T-helper 9 cell (primary cell): Measurements from ENCODE around the gene BHLHE23.
"Not testable (repeated sequence)": the region's sequence is repeated elsewhere in the genome, so short reads cannot be mapped to it uniquely, and the experiment has no call there.

Experiments used
- DNase-seq: peaks from one replicate; pipeline ENCODE4 v3.0.0-alpha.2; 2020

Gene BHLHE23

DNA sequence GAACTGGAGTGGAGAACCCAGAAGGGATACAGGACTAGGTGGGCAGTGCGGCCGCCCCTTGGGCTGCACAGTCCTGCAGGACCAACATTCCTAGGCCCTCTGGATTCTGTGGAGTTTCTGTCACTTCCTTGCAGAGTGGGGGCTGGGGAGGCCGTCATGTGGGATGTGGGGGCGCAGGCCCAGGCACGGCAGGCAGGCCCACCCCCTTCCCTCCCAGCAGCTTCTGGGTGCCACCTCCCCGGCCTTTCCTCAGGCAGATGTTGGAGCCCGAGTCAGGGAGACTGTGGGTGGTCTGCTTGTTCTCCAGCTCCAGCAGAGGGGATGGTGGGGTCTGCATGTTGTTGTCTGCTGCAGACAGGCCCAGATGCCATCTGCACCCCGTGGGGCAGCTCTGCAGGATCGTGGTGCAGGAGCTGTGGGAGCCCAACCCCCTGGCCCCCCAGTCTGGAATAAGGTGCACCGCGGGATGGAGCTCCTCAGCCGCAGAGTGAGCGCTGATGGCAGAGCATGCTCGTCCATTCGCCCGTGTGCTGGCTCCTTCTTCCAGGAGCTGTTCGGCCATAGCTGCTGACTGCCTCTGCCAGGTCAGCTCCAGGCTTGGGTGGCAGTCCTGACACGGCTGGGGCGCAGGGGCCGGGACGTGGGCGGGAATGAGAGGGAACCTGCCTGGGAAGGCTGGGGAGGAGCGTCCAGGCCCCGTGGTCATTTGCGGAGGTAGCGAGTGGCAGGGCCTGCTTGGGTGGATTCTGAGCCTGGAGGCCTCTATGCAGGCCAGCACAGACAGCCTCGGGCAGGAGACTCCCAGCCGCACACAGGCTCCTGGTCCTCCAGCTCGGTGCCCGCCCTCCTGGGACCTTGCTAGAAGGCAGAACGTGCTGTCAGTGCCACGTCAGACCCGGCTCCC is 36.2 kb downstream of the BHLHE23 start:
- DNase-seq = no peak

DNA sequence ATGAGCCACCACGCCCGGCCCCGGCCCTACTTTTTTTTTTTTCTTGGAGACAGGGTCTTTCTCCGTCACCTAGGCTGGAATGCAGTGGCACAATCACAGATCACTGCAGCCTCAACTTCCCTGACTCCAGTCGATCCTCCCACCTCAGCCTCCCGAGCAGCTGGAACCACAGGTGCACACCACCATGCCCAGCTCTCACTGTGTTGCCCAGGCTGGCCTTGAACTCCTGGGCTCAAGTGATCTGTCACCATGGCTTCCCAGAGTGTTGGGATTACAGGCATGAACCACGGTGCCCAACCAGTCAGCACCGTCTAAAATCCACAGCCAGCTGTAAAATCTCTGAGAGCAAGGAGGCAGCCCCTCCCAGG is 36.8 kb downstream of the BHLHE23 start:
- no peak for DNase-seq

DNA sequence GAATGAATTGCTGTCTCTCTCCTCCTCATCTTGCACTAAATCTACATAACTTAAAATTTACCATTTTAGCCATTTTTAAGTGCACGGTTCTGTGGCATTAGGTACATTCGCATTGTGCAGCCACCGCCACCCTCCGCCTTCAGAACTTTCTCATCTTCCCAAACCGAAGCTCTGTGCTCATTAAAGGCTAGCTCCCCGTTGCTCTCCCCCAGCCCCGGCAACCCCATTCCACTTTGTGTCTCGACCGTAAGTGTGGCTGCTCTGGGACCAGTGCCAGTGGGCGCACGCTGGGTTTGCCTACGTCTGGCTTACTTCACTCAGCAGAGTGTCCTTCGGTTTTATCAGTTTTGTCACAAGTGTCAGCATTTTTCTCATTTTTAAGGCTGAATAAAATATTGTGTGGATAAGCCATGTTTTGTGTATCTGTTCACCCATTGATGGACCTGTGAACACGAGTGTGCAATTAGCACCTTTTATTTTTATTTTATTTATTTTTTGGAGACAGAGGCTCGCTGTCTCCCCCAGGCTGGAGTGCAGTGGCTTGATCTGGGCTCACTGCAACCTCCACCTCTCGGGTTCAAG is 37.5 kb downstream of the BHLHE23 start:
- no peak for DNase-seq

DNA sequence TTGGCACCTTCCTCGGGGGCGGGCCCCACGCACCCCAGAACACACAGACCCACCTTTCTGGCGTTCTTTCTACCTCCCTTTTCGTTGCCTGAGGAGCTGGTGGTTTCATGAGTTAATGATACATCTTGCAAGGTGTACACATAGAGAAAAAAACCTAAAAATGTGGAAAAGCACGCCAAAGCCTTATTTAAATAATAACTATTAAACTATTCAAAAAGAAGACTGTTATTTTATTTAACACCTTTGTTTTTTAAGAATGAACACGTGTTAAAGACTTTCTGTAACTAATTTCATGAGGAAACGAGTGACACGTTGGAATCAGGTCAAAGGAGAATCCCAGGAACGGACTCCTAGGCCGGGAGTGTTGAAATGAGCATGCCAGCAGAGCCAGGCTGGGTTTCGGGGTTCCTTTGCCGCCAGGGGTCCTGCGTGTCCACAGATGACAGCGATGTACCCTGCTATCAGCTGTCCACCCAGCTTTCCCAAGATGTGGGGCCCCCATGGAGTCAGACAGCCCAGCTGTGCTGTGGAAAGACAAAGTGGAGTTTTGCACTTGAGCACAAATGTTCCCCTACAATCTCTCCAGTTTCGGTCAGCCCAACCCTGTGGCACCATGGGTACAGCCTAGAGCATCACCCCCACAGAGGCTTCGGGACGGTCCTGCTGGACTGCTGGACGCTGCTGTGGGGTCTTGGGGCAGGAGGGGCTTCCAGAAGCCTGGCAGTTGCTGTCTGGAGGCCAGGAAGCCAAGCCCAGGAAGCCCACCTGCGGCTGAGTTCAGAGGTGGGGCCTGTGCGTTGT is 38.2 kb downstream of the BHLHE23 start:
- DNase-seq = no peak

DNA sequence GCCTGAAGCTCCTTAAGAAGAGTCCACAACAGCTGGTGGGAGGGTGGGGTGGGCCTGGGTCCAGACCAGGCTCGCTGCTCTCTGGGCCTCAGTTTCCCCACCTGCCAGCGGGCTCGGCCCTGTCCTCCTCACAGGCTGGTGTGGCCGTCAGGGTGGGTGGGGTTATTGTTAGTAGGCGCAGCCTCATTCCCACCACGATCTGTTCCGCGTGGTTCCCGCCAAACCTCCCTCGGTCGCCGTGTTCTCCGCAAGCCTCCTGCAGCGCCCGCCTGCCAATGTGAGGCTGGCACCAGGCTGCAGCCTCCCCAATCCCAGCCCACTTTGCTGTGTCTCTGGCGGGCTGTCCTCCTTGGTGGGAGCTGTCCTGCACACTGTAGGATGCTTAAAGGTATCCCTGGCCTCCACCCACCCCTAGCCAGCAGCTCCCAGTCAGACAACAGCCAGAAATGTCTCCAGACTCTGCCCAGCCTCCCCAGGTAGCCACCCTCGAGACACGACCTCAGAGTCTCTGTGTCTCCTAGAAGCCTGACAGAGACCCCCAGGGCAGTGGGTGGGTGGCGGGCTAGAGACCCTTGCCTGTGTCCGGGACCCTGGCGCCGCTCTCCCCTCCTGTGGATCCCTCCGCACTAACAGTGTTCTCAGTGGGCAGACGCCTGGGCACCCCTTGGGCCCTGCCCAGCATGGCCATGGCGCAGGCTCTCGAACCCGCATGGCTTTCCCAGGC is 39.0 kb downstream of the BHLHE23 start:
- DNase-seq = no peak

DNA sequence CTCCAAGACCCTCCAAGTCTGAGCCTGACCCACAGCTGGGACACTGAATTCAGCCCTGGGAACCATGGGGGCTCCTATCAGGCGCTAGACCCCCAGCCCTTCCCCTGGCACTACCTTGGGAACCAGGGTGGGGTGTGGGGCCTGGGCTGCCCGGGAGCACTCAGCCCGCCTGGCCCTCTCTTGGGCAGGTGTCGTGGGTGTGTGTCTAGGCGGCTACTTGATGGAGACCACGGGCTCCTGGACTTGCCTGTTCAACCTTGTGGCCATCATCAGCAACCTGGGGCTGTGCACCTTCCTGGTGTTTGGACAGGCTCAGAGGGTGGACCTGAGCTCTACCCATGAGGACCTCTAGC is 39.6 kb downstream of the BHLHE23 start:
- no peak for DNase-seq

DNA sequence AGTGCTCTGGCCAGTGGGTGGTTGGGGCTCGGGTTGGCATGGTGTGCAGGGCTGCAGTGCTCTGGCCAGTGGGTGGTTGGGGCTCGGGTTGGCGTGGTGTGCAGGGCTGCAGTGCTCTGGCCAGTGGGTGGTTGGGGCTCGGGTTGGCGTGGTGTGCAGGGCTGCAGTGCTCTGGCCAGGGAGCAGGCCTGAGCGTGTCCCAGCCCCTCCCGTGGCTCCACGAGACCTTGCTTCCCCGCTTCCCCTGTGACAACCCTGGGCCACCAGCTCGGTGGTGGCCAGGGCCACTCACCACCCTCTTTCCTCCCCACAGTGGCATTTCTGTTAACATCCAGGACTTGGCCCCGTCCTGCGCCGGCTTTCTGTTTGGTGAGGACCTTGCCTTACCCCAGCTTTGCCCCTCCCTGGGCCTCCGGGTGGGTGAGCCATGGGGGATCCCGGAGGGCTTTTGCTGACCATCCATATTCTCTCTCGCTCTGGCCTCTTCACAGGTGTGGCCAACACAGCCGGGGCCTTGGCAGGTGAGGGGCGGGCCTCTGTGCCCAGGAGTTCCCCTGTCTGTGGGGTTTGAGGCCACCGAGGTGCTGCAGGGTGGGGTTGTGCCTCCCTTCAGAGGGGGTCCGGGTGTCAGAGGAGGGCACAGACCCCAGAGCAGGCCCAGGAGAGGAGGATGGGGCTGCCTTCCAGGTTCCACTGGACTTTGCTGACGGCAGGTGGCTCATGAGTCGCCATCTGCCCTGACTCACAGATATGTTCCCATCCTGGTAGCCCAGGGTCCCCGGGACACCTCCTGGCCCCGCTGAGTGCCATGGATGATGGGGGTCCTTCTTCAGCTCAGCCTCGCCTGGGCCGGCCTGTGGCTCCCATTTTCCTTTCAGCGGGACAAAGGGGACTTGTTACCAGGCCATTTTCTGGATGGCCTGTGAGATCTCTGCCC is 40.3 kb downstream of the BHLHE23 start:
- no peak for DNase-seq

DNA sequence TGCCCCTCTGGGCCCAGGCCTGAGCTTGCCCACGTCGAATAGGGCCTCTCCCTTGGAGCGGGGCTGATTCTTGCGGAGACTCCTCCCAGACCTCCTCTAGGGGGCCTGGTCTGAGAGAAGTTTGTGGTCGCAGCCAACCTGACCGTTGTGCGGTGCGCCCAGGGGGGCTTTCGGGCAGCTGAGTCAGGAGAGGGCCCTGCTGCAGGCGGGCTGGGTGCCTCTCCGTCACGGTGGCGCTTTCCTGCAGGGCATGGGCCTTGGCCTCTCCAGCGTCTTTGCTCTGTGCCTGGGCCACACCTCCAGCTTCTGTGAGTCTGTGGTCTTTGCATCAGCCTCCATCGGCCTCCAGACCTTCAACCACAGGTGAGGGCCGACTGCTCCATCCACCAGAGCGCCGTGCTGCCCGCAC is 41.4 kb downstream of the BHLHE23 start:
- DNase-seq = no peak

GRCh38 chr20:62964700-62965099 is 42.1 kb downstream of the BHLHE23 start:
- DNase-seq = no peak

DNA sequence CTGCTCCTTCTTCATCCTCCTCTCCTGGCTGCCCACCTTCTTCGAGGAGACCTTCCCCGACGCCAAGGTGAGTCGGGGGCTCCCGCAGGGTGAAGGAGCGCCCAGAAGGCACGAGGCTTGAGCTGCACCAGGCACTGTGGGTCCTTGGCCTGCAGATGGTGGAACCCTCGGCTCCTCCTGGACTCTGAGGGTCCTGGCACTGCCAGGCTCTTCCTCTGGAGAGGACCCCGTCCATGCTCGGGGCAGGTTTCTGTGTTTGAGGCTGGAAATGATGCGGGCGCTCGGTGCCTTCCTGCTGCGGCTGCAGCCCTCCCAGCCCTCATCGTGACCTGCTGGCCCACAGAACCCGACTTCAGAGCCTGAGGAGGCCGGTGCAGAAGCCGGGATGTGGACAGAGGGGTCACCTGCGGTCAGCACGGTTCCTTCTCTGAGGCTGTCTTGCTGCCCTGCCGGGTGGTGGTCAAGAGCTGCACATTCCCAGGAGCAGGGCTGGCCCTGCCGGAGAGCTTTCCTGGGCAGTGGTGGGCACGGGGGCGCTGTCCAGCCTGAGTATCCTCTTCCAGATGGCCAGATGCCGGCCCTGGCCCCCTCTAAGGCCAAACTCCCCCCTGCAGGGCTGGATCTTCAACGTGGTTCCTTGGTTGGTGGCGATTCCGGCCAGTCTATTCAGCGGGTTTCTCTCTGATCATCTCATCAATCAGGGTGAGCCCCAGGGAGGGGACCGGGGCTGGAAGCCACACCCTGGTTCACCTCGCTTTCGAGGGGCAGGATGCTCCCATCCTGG is 43.0 kb downstream of the BHLHE23 start:
- no peak for DNase-seq

GRCh38 chr20:62962891-62963613 is 43.7 kb downstream of the BHLHE23 start:
- no peak for DNase-seq

DNA sequence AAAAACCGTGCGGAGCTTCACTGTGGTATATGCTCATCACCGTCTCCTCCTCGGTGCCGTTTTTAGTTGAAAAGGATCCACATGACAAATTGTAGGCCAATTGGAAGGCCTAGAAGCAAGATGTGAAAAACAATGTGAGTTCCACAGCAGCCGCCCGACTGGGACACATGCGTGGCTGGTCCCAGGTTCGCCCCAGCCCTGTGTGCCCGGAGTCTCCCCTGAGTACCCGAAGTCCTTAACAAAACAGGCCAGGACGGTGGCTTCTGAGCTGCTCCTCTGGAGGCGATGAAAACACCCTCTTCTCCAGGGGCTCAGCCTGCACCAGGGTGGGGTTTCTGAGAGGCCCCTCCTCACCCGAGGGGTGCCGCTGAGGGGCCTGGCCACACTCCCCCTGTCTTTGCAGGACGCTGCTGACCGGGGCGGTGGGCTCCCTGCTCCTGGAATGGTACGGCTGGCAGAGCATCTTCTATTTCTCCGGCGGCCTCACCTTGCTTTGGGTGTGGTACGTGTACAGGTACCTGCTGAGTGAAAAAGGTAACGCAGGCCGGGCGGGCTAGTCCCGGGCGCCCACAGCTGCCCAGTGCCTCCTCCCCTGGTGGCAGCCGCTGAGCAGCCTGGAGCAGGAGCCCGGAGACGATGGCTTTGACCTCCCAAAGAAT is 44.4 kb downstream of the BHLHE23 start:
- DNase-seq = no peak

DNA sequence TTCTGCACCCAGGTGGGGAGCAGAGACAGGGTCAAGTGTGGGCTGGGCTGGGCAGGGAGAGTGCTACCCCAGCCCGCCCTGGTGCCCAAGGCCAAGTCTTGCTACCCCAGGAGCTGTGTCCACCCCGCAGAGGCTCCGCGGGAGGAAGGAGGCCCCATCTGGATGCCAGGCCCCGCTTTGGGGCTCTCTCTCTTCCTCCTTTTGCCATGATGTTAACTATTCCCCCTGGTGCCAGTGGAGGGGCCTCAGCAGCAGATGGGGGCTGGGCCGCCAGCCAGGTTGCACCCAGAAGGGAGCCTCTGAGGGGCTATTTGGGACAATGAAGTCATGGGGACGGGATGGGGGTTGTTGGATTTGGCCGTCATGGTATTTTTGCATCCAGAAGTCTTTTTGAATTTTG is 45.0 kb downstream of the BHLHE23 start:
- DNase-seq = no peak

DNA sequence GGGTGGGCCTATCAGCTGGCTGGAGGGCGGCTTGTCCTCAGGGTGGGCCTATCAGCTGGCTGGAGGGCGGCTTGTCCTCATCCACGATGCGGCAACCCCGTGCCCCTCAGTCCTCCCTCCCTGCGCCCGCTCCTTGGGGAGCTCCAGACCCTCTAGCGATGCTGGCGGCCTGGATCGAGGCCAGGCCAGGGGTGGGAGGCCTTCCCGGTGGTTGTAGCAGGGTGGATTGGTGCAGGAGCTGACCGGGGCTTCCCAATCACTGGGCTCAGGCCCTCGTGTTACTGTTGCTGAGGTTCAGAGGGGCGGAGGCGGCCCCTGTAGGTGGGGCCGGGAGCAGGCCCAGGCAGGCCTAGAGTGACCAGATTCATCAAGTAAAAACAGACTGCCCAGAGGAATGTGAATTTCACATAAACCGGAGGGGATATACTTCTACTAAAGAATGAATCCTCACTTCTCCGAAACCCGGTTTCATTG is 45.4 kb downstream of the BHLHE23 start:
- DNase-seq = no peak

- not testable (repeated sequence) for DNase-seq
These were observed 46.1 kb downstream of the BHLHE23 start for GRCh38 chr20:62960446-62961309.

GRCh38 chr20:62959998-62960436 is 46.7 kb downstream of the BHLHE23 start:
- no peak for DNase-seq

GRCh38 chr20:62959101-62959971 is 47.4 kb downstream of the BHLHE23 start:
- DNase-seq = no peak
